GM11168 (cell line): ENCODE data around the gene NAP1L4.
"Not testable (repeated sequence)": the region's sequence is repeated elsewhere in the genome, so short reads cannot be mapped to it uniquely, and the experiment has no call there.

Source experiments
- in situ Hi-C: fragments of 300-500 bp; cut with MboI; formaldehyde crosslinking; loops from one replicate; pipeline ENCODE4 v1.12.0; 2022; ENCODE audit warnings: low sequenced_read_pairs; ENCODE audit not compliant: unreplicated experiment

NAP1L4 gene

DNA sequence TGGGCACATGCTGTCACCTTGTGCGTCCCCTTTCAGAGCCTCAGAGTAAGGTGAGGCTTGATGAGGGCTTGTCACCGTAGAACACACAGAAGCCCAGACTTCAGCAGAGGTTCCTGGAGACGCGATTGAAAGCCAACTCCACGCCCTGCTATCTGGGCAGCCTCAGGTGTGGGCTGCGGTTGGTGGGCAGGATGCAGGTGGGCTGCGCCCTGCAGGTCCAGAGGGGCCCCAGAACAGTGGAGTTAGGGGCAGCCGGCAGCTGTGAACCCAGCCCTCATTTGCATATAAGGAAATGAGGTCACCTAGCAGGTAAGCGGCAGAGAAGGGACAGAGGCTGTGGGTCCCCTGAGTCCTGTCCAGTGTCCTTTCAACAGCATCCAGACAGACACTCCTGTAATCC lies 78.4 kb downstream of the NAP1L4 start:
- in situ Hi-C loops = no loop called here

DNA sequence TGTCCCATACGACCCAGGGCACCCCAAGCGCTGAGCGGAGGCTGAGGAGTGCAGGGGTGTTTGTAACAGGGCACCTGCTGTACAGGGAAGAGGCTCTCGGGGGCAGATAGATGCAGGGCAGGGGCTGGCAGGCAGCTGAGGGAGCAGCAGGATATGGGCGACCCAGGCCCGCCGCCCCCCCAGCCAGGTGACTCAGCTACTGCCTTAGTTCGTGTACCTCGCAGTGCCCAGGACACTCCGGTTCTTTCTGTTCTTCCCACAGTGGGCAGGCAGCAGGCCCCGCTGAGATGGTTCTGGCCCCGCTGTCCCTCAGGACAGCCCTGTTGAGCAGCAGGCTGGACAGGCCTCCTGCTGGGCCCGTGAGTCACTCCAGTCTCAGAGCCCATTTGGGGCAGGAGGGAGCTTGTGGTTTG lies 79.1 kb downstream of the NAP1L4 start:
- in situ Hi-C loops = no loop called here

DNA sequence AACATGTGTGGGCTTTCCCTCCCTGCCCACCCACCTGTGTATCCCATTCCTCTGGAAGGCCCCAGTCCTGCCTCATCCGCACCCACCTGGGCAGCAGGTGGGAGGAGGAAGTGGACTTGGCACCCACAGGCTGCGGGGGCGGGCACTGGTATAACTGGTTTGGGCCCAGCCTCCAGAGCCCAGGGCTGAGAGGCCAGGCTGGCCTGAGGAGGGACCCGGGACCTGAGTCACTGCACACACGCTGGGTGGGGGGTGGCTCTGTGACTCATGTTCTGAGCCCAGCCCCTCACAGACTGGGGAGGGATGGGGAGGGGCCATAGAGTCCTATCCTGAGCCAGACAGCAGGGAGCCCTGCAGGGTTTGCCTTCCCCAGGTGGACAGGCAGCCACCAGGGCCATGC lies 79.6 kb downstream of the NAP1L4 start:
- in situ Hi-C loops = no loop called here

DNA sequence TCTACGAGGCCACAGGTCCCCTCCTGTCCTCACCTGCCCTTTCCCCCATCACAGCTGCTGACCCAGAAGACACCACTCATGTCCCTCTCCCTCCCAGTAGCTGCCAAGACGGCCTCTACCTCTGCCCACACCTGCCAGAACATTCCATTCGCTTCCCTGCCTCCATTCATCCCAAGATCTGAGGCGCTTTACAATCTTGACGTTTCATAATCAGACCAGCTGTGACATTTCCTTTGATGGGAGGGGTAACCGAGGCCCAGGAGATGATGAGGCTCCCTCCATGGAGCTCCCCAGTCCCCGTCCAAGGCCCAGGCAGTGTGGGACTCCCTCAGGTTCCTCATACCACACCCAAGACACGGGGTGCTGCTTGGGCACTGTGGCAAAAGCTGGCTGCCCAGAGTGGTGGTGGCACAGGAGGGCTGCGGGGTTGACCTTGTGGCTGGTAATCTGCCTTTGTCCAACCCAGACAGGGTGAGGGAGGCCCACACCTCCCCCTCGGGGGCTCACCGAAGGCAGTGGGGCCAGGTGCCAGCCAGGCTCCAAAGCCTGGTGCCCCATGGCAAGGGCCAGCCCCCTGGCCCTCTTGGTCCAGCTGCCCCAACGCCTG lies 80.2 kb downstream of the NAP1L4 start:
- in situ Hi-C loops = no loop called here

DNA sequence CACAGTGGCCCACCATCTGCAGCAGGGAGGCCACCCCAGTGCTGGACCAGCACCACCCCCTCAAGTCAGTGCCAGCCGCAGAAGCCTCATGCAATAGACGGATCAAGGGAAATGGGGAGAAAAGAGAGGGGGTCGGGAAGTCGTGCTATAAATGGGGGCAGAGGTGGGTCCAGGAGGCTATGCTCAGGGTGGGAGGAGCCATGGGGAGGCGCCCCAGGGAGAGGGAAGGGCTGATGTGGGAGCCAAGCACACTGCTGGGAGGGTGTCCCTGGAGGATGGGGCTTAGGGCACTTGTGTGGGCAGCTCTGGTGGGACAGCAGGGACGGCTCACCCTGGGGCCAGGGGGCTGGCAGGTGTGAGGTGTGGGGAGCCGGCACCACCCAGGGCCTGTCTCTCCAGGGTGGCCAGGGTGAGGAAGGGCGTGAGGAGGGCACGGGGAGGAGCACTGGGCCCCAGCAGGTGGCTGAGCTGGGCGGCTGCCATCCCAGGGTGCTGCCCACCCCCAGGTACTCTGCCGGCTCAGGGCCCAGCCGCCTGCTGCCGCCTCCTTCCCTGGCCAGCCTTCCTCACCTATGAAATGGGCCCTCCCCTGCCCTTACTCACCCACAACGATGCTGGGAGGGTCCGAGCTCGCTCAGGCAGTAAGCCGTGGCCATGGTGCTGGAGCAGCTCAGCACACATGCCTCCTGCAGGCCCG lies 80.9 kb downstream of the NAP1L4 start:
- in situ Hi-C loops = no loop called here

DNA sequence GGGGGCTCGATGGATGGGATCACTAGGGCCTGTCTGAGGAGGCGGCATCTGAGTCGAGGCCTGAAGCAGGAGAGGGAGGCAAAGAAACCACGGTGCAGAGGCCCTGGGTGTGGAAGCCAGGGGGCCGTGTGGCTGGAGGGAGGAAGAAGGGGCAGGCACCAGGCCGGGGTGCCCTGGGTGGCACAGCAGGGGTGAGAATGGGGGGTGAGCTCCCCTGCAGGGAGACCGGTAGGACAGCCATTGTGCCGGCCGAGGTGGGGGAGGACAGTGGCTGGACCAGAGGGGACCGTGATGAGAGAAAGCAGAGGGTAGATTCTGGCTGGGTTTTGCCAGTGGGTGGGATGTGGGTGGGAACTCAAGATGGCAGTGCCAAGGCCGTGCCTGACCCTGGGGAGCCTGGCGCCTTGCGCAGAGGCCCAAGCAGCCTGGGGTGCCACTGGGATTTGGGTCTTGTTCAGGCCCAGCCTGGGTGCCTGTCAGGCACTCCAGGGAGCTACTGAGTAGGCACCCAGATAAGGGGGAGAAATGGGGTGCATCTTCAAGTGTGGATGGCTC lies 81.7 kb downstream of the NAP1L4 start:
- in situ Hi-C loops = no loop called here

DNA sequence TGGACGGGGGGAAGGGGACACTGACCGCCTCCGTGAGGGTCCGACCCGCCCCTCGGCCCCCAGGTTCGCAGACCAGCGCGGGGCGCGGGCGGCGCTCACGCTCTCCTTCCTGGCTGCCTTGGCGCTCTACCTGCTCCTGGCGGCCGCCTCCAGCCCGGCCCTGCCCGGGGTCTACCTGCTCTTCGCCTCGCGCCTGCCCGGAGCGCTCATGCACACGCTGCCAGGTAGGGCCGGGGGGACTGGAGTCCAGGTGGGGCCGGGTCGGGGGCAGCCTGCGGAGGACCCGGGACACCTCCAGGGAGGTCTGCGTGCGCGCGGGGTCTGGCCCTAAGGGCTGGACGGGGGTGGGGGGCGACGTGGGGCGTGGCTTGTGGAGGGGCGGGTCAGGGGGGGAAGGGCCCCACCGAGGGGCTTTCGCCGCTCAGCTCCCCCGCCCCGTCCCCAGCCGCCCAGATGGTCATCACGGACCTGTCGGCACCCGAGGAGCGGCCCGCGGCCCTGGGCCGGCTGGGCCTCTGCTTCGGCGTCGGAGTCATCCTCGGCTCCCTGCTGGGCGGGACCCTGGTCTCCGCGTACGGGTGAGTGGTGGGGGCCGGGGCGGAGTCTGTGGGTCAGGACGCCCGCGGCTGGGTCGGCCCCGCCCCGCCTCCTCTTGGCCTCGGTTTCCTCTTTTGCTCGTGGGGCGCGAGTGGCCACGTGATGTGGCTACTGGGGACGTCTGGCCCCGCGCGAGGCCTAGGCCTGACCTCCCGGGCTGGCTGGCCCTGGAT lies 82.8 kb downstream of the NAP1L4 start:
- in situ Hi-C loops = no loop called here

DNA sequence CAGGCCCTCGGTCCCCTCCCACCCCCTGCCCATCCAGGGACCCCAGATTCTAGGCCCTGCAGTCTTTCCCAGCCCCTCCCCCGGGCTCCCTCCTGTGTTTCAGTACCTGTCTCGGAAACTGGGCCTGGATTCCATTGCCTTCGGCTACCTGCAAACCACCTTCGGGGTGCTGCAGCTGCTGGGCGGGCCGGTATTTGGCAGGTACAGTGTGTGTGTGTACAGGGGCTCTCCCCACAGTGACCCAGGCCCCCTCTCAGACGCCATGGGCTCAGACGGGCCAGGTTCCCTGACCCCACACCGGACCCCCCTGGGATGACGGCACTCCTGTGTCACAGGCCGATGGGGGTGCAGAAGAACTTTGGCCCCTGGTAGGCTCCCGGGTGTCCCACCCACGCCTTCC lies 84.0 kb downstream of the NAP1L4 start:
- in situ Hi-C loops = no loop called here

DNA sequence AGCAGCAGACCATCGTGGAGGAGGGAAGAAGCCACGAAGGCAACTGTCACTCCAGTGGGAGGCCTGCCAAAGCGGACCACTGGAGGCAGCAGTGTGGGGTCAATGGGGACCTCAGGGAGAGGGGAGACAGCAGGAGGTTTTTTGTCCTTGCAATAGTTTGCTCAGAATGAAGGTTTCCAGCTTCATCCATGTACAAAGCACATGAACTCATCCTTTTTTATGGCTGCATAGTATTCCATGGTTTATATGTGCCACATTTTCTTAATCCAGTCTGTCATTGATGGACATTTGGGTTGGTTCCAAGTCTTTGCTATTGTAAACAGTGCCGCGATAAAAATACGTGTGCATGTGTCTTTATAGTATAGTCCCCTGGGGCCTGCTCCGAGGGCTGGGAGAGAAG lies 86.8 kb downstream of the NAP1L4 start:
- in situ Hi-C loops = not testable (repeated sequence)

DNA sequence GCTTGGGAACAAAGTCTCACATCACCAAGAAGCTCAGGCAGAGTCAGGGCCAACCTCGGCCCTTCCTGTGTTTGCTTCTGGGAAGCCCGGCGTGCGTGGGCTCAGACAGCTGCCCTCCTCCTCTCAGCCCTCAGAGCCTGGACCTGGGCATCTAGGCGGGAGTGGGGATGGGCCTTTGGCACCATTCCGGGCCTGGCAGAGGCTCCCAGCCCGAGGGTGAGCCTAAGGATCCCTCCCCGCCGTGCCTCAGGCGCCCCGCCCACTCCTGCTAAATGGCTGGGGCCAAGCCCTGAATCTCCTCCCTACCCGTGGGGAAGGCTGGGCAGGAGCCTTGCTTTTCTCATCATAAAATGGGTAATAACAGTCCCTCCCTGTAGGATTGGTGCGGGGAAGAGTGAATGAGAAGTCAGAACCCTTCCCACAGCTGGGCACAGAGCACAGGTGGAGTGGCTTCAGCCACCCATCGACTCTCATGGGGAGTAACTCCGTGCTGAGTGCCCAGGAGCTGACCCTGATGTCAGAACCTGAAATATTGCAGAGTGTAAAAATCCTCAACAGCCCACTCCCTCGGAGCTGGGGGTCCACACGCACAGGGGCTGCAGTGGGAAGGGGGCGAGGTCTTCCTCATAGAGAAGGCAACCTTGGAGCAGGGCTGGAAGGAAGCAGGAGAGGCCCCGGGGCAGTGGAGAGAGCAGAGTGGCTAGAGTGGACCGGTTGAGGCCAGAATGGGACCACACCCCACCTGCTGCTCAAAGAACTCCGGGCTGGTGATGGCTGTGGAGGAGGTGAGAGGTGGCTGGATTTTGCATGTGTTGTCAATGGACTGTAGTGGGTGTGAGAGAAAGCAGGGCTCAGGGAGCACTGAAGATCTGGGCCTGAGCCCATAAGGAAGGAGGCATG lies 87.7 kb downstream of the NAP1L4 start:
- in situ Hi-C loops = no loop called here

DNA sequence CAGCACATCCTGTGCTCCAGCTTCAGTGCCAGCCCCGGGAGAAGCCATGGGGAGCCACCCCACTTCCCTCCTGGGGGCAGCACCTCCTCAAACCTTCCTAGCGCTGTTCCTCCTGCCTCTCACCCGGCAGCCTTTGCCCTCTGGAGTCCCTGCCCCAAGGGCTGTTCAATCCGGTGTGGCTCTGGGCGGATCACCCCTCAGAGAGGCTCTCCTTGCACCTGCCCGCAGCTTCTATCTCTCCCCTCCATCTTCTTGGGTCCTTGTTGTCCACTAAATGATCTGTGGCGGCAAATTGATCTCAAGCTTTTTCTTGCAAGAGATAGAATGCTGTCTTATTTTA lies 88.5 kb downstream of the NAP1L4 start:
- in situ Hi-C loops = no loop called here

DNA sequence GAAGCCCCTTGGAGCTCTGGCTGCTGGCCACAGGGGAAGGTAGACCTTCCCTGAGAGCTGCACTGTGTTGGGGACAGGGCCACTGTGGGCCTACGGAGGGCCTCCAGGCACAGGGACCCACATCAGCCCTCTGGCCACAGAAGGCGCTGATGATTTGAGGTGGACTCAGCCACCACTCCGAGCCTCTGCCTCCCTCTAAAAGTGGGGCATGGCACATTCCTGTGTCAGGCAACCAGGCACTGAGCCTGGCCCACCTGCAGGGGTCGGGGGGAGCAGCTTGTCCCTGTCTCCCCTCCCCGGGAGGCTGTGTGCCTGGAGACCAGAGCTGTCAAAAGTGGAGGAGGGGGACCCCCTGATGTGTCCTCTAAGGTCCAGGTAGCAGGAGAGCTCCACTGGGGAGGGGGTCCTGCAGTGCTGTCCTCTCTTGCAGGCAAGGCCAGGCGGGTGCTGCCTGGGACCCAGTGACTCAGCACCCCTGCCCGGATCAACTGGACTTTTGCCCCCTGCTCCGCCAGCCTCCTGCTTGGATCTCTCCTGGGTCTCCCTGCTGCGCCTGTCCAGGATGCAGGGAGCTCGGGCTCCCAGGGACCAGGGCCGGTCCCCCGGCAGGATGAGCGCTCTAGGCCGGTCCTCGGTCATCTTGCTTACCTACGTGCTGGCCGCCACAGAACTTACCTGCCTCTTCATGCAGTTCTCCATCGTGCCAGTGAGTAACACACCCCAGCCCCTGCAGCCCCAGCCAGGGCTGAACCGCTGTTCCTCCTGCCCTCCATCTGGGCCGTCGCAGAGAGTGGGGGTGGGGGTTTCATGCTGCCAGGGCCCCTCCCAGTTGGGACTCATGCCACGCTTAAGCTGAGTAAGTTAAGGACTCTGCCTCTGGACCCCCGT lies 89.1 kb downstream of the NAP1L4 start:
- in situ Hi-C loops = no loop called here

DNA sequence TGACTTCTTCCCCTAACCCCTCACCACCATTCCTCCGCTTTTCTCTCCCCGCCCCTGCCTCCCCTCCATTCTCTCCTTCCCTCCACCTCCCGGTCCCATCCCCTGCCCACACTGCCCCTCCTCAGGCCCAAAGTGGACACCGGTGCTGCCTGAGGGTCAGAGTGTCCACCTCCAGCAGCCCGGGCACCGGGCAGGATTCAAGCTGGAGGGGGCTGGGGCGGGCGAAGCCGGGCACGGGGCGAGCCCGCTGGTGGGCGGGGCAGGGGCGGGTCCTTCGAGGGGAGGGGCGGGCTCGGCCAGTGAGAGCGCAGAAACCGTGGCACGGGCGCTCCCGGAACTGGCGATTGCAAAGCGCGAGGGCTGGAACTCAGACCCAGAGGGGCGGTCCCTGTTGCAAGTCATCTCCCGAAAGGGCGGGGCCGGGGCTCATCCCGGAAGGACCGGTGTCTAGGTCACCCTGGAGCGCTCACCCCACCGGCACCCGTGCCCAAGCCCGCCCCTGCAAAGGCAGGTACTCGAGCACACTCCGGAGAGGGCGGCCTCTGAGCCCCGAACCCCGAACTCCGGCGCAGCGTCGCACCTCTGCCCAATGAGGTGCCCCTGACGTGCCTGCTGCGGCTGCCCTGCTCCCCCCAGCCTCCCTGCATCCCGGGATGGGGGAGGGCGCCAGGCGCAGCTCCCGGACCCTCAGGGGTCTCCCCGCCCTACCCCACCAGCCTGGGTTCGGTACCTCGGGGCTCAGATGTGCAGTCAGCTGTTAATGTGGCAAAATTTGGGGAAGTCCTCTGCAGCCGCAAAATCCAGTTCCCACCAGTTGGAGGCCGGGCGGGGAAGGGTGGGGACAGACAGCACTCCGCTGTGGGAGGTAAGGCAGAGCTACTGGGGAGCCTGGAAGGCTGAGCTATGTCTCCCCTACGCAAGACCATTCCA lies 90.0 kb downstream of the NAP1L4 start:
- in situ Hi-C loops = no loop called here

DNA sequence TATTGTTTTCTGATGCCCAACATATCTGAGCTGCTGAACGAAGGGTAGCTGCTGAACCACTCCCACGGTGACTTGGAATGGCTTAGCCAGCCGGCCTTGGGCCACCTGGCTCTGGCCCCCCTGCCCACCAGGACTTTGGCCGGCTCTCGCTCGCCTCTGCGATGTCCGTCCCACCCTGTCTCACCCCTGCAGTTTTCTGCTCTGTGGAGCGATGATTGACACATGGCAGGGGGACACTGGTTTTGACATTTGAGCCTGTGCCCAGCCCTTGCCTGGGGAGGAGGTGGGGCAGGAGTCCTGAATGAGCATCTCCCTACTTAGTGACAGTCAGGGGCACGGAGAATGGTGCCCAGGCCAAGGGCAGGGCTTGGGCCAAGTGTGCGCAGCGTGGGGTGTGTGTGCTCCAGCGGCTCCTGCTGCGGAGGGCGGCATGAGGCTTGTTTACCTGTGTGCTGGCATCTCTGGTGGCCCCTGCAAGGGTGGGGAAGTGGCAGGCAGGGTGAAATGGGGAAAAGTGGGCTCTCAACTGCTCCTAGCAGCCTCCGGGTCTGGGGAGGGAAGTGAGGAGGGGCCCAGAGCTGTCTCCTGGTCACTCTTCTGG lies 90.8 kb downstream of the NAP1L4 start:
- in situ Hi-C loops = no loop called here

DNA sequence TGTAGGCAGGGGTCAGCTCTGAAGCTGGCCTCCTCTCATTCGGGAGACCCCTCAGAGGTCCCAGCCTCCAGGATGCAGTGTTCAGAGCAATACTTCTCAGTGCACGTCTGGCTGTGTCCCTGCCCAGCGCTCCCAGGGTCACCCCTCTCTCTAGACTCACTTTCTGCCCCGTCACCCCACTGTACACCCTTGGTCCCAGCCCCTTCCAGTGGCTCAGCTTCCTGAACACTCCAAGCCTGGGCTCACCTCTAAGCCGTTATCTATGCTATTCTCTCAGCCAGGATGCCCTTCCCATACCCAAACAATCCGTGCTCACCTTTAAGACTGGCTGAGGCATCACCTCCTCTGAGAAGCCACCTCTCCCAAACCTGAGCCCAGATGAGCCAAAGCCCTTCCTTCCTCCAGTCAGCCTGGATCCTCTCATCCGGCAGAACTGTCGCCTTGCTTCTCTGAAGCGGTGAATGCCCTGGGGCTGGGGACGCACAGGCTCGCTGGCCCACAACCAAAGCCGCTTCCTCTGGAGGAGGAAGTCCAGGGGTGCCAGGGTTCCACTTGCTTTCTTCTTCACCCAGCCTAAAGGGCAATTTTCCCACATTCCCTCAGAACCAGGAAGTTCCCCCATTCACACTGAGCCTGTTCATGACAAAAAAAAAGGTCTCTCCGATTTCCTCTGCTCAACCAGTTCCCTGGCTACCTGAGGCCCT lies 92.9 kb downstream of the NAP1L4 start:
- in situ Hi-C loops = loop anchor here (10.0 to 25.0 kb wide), 2 partner anchors 474 to 612 kb away; no protein-coding TSS in a partner anchor

DNA sequence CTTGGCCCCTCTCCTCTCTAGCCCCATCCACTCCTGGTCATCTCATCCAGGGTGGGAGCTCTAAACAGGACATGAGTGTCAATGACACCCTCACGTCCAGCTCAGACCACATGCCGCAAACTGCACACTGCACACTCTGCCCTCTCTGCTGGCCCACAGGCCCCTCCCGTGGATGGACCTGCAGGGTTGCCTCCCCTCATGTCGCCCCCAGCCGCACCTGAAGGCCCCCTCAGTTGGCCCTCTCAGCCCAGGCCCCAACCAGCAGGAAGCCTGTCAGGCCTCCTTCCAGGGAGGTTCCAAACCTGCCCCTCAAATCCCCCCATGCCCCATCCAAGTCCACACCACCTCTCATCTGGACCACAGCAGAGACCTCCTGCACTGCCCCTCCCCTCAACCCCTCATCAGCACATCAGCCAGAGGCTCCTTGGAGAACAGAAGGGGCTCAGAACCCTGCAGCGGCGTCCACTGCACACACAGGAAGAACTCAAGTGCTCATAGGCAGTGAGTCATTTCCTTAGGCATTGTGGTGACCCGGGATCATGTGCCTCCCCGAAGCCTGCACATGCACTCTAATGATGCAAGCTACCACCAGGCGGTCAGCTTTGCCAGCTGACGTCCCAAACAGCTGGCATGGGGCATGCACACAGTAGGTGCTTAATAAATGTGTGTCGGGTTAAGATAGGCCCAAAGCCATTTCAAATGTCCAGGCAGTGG lies 93.6 kb downstream of the NAP1L4 start:
- in situ Hi-C loops = loop anchor here (10.0 to 25.0 kb wide), 2 partner anchors 474 to 611 kb away; no protein-coding TSS in a partner anchor
